PFSK-1 (cell line): Measurements from ENCODE around the gene UNC45B.

Experiments
- FOXP2 ChIP-seq: optimal IDR thresholded peaks from 2 replicates; pipeline ENCODE3; 2011; ENCODE audit warnings: borderline replicate concordance, control low read depth, inconsistent platforms; ENCODE audit not compliant: insufficient read depth; ENCODE audit errors: extremely low read length, extremely low read depth
- POLR2AphosphoS5 ChIP-seq: IDR thresholded peaks from 2 replicates; pipeline ENCODE4 v1.6.1; 2012; ENCODE audit warnings: low read depth, mild to moderate bottlenecking, control low read depth, low read length, moderate library complexity
- REST ChIP-seq, 2 experiments: IDR thresholded peaks; 2 replicates each; pipeline versions ENCODE4 v1.6.1 to v1.8.0; 2011 to 2012; ENCODE audit warnings: low read depth in 2 of 2, low read length in 2 of 2, control low read depth in 1 of 2, inconsistent platforms in 1 of 2, mild to moderate bottlenecking in 1 of 2, moderate library complexity in 1 of 2; ENCODE audit not compliant: insufficient read depth in 1 of 2
- SIN3A ChIP-seq: IDR thresholded peaks from 2 replicates; pipeline ENCODE4 v1.6.1; 2012; ENCODE audit warnings: mild to moderate bottlenecking, low read length, moderate library complexity, borderline replicate concordance; ENCODE audit not compliant: insufficient read depth
- TAF1 ChIP-seq: IDR thresholded peaks from 2 replicates; pipeline ENCODE4 v1.6.1; 2012; ENCODE audit warnings: low read length, control low read depth, borderline replicate concordance; ENCODE audit not compliant: insufficient read depth

The UNC45B gene

GRCh38 chr17:35166526-35166925 lies 18.9 kb downstream of the UNC45B start:
- no peak for TF ChIP-seq POLR2AphosphoS5
- no peak for TF ChIP-seq FOXP2

- no peak for TF ChIP-seq TAF1
- no peak for TF ChIP-seq REST (IDR thresholded peaks at IDR 0.05; ENCODE audit: insufficient read depth in 1 of 2, low read depth in 2 of 2, low read length in 2 of 2)
- TF ChIP-seq FOXP2: no peak
- no peak for TF ChIP-seq POLR2AphosphoS5
These were observed 19.4 kb downstream of the UNC45B start for GRCh38 chr17:35167046-35167445.

GRCh38 chr17:35167666-35168065 lies 20.0 kb downstream of the UNC45B start:
- no peak for TF ChIP-seq REST (IDR thresholded peaks at IDR 0.05; ENCODE audit: insufficient read depth in 1 of 2, low read depth in 2 of 2, low read length in 2 of 2)
- TF ChIP-seq TAF1: no peak
- no peak for TF ChIP-seq SIN3A
- TF ChIP-seq FOXP2: no peak
- no peak for TF ChIP-seq POLR2AphosphoS5

GRCh38 chr17:35169835-35170363 lies 22.3 kb downstream of the UNC45B start:
- TF ChIP-seq POLR2AphosphoS5 (no peak), SIN3A (no peak), FOXP2 (no peak), TAF1 (no peak), REST (IDR thresholded peaks at IDR 0.05; ENCODE audit: insufficient read depth in 1 of 2, low read depth in 2 of 2, low read length in 2 of 2) (no peak)

GRCh38 chr17:35170968-35171771 lies 23.6 kb downstream of the UNC45B start:
- no peak for TF ChIP-seq POLR2AphosphoS5
- no peak for TF ChIP-seq FOXP2
- no peak for TF ChIP-seq REST (IDR thresholded peaks at IDR 0.05; ENCODE audit: insufficient read depth in 1 of 2, low read depth in 2 of 2, low read length in 2 of 2)
- TF ChIP-seq SIN3A: no peak
- TF ChIP-seq TAF1: no peak

GRCh38 chr17:35171834-35172233 lies 24.2 kb downstream of the UNC45B start:
- no peak for TF ChIP-seq TAF1
- no peak for TF ChIP-seq POLR2AphosphoS5
- TF ChIP-seq FOXP2: no peak
- no peak for TF ChIP-seq SIN3A
- no peak for TF ChIP-seq REST (IDR thresholded peaks at IDR 0.05; ENCODE audit: insufficient read depth in 1 of 2, low read depth in 2 of 2, low read length in 2 of 2)
